Urinary bladder (tissue), 4 donors: ENCODE data around the gene PLEKHA8. TPM values are rescaled to one million over a fixed set of nuclear protein-coding genes. Genes with fewer than 3 reads are reported as not detected.
A peak's percentile ranks its signal among the peaks of the same experiment; 100 is the strongest.

Experiments
- DNase-seq: peaks from one replicate; pipeline ENCODE4 v3.0.0-alpha.2; 2015; ENCODE audit errors: extremely low spot score
- H3K27ac ChIP-seq: one replicate; pipeline ENCODE4 v1.5.1; 2013; ENCODE audit warnings: low read depth, mild to moderate bottlenecking, moderate library complexity
- H3K36me3 ChIP-seq: one replicate; pipeline ENCODE4 v1.6.1; 2013; ENCODE audit warnings: mild to moderate bottlenecking, moderate library complexity; ENCODE audit not compliant: insufficient read depth
- H3K4me1 ChIP-seq: one replicate; pipeline ENCODE4 v1.6.1; 2013; ENCODE audit warnings: mild to moderate bottlenecking, moderate library complexity; ENCODE audit not compliant: insufficient read depth
- H3K4me3 ChIP-seq: one replicate; pipeline ENCODE4 v1.5.1; 2013; ENCODE audit warnings: low read depth, low read length
- WGBS: extraction: QIAGEN DNeasy Blood & Tissue Kit; methylation state at CpG from one replicate; pipeline ENCODE4 v1.1.7; 2013; 5-methylcytosine and 5-hydroxymethylcytosine counted together
- polyA plus RNA-seq: library from polyadenylated mRNA; stranded (reverse); fragments of 200-250 nt; gene quantifications from one replicate; pipeline ENCODE4 v1.2.3, GENCODE V29; 2013
- total RNA-seq: library from RNA; depleted of rRNA; stranded (reverse); fragments of >200 nt; gene quantifications from one replicate; pipeline ENCODE4 v1.2.3, GENCODE V29; 2014
- donor health status: healthy with polysubstance abuse.
- donor health status: healthy.

The PLEKHA8 gene, protein sequence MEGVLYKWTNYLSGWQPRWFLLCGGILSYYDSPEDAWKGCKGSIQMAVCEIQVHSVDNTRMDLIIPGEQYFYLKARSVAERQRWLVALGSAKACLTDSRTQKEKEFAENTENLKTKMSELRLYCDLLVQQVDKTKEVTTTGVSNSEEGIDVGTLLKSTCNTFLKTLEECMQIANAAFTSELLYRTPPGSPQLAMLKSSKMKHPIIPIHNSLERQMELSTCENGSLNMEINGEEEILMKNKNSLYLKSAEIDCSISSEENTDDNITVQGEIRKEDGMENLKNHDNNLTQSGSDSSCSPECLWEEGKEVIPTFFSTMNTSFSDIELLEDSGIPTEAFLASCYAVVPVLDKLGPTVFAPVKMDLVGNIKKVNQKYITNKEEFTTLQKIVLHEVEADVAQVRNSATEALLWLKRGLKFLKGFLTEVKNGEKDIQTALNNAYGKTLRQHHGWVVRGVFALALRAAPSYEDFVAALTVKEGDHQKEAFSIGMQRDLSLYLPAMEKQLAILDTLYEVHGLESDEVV
- total RNA-seq: 21.3 TPM
- 4.6 TPM for polyA plus RNA-seq

- Histone ChIP-seq H3K4me1 (no peaks in the 10 kb centered on the region), H3K36me3 (no peaks in the 10 kb centered on the region), H3K27ac (peak within 1 kb of the TSS; percentile 88), H3K4me3 (peak within 1 kb of the TSS; percentile 84)
- DNase-seq: peak; percentile 66
- under 1% methylated on average over 70 of the region's 70 CpGs for WGBS
Measured at GRCh38 chr7:30028216-30028748, at the start of gene PLEKHA8. TSS of gene PLEKHA8 (plus strand) at chr7:30028412. CDS start at chr7:30028763, 351 bp downstream.

GRCh38 chr7:29980151-29980550 lies 48.1 kb upstream of the PLEKHA8 start:
- DNase-seq: no peak
- H3K4me1 ChIP-seq: no peaks in the 10 kb centered on the region
- H3K4me3 ChIP-seq: no peak overlapping the region
- no peaks in the 10 kb centered on the region for H3K36me3 ChIP-seq
- H3K27ac ChIP-seq: no peak overlapping the region

GRCh38 chr7:29987083-29987482 lies 41.1 kb upstream of the PLEKHA8 start:
- no peak overlapping the region for H3K4me3 ChIP-seq

GRCh38 chr7:29987811-29988317 lies 40.3 kb upstream of the PLEKHA8 start:
- no peaks in the 10 kb centered on the region for H3K36me3 ChIP-seq
- DNase-seq: no peak
- peak overlapping the region; percentile 80 for H3K27ac ChIP-seq
- 47% methylated on average over 8 of the region's 8 CpGs for WGBS
- peak overlapping the region; percentile 88 for H3K4me3 ChIP-seq
- H3K4me1 ChIP-seq: no peaks in the 10 kb centered on the region

More at GRCh38 chr7:29987083-29987482, 41.1 kb upstream of the PLEKHA8 start:
- H3K4me1 ChIP-seq: no peaks in the 10 kb centered on the region
- peak overlapping the region; percentile 41 for H3K27ac ChIP-seq
- no peak for DNase-seq
- WGBS: 46% methylated on average over 2 of the region's 2 CpGs
- no peaks in the 10 kb centered on the region for H3K36me3 ChIP-seq

DNA sequence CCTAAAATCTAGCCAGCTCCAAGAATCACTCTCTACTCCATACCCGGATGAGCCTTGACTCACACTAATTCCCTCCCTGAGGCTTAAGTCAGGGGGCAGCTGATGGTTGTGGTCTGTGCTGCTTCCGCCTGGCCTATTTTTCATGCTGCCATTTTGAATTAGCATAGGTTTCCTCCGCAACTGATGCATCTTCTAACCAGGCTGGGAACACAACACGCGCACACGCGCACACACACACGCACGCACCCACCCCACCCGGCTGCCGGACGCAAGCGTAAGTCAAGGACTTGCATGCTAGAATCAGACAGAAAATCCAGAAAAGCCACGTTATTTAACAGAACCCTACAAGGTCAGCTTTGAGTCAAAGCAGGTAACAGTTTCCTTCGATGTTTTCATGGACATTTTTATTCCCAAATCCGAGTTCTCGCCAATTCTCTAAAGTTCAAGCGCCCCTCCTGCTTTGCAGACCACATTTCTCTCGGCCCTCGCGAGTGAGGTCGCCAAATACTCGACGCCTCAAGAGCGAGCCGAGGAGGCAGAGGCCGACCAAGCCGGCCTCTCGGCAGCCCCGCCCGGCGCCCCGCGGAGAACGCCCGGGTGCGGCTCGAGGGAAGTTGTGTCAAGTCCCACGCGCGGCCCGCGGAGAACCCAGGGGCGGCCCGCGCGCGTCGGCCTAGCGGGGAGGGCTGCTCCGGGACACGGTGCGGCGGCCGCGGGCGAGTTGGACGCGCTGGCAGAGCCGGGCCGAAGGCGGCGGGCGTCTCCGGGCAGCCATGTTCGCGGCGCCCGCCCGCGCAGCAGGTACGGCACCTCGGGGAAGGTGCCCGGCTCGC lies 39.6 kb upstream of the PLEKHA8 start:
- H3K4me1 ChIP-seq: no peaks in the 10 kb centered on the region
- peak overlapping the region; percentile 88 for H3K4me3 ChIP-seq
- DNase-seq: no peak
- peak overlapping the region; percentile 93 for H3K27ac ChIP-seq
- no peaks in the 10 kb centered on the region for H3K36me3 ChIP-seq
- WGBS: 7% methylated on average over 75 of the region's 75 CpGs

GRCh38 chr7:29989257-29989995 lies 38.8 kb upstream of the PLEKHA8 start, which contains the start of gene SCRN1:
TSS of gene SCRN1 (minus strand) at chr7:29989801. CDS start at chr7:29969067, 20,734 bp downstream.
- under 1% methylated on average over 79 of the region's 79 CpGs for WGBS
- H3K27ac ChIP-seq: peak within 1 kb of the TSS; percentile 93
- H3K36me3 ChIP-seq: no peaks in the 10 kb centered on the region
- no peaks in the 10 kb centered on the region for H3K4me1 ChIP-seq
- H3K4me3 ChIP-seq: peak within 1 kb of the TSS; percentile 88
- no peak for DNase-seq

GRCh38 chr7:29990931-29991330 lies 37.3 kb upstream of the PLEKHA8 start:
- WGBS: 84% methylated on average over 4 of the region's 4 CpGs
- H3K27ac ChIP-seq: no peak overlapping the region
- no peak overlapping the region for H3K4me3 ChIP-seq
- H3K36me3 ChIP-seq: no peaks in the 10 kb centered on the region
- DNase-seq: no peak
- no peaks in the 10 kb centered on the region for H3K4me1 ChIP-seq

DNA sequence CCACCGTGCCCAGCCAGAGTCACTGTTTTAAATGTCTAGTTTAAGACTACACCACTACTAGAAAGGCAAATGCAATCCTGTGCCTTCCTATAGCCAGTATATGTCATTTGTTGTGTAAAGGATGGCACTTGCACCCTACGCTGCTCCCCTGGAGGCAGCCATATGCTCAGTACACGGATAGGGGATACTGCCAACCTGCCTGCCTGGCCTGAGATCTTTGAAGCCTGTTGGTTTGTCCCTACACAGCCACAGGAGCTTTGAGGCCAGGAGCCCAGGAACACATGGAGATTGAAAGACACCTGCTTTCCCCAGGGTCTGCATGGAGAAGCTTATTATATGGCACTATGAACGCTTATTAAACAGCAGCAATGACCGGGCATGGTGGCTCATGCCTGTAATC lies 36.3 kb upstream of the PLEKHA8 start:
- WGBS: 96% methylated on average over 5 of the region's 5 CpGs
- H3K36me3 ChIP-seq: no peaks in the 10 kb centered on the region
- no peaks in the 10 kb centered on the region for H3K4me1 ChIP-seq
- DNase-seq: no peak
- H3K4me3 ChIP-seq: no peak overlapping the region
- H3K27ac ChIP-seq: no peak overlapping the region

GRCh38 chr7:29993140-29993539 lies 35.1 kb upstream of the PLEKHA8 start:
- no peak overlapping the region for H3K4me3 ChIP-seq
- DNase-seq: no peak
- H3K36me3 ChIP-seq: no peaks in the 10 kb centered on the region
- no peaks in the 10 kb centered on the region for H3K4me1 ChIP-seq
- H3K27ac ChIP-seq: no peak overlapping the region
- 92% methylated on average over 4 of the region's 4 CpGs for WGBS

GRCh38 chr7:29995652-29996051 lies 32.6 kb upstream of the PLEKHA8 start:
- H3K27ac ChIP-seq: no peak overlapping the region
- H3K36me3 ChIP-seq: no peaks in the 10 kb centered on the region
- DNase-seq: no peak
- H3K4me1 ChIP-seq: no peaks in the 10 kb centered on the region
- H3K4me3 ChIP-seq: no peak overlapping the region

DNA sequence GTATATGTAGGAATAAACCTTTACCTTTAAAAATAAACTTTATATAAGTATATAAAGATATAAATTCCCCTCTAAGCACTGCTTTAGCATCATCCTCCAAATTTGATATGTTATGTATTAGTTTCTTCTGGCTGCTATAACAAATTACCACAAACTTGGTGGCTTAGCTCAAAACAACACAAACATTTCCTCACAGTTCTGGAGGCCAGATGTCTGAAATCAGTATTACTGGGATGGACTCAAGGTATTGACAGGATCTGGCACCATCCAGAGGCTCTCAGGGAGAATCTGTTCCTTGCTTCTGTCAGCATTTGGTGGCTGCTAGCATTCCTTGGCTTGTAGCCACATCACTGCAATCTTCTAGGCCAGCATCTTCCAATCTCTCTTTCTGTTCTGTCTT lies 31.9 kb upstream of the PLEKHA8 start:
- H3K27ac ChIP-seq: no peak overlapping the region
- no peaks in the 10 kb centered on the region for H3K4me1 ChIP-seq
- DNase-seq: no peak
- no peaks in the 10 kb centered on the region for H3K36me3 ChIP-seq
- H3K4me3 ChIP-seq: no peak overlapping the region

DNA sequence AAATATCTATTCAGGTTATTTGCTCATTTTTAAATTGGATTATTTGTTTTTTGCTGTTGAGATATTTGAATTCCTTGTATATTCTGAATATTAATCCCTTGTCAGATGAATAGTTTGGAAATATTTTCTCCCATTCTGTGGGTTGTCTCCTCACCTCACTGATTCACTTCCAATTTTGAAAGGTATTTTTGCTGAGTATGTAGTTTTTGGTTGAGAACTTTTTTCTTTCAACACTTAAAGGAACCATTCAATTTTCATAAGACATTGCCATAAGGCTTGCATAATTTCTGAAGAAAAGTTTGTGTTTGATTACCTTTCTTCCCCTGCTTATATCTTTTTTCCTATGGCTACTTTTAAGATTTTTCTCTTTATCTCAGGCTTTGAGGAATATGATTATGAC lies 29.7 kb upstream of the PLEKHA8 start:
- Histone ChIP-seq H3K4me1 (no peaks in the 10 kb centered on the region), H3K36me3 (no peaks in the 10 kb centered on the region), H3K27ac (no peak overlapping the region), H3K4me3 (no peak overlapping the region)
- DNase-seq: no peak

DNA sequence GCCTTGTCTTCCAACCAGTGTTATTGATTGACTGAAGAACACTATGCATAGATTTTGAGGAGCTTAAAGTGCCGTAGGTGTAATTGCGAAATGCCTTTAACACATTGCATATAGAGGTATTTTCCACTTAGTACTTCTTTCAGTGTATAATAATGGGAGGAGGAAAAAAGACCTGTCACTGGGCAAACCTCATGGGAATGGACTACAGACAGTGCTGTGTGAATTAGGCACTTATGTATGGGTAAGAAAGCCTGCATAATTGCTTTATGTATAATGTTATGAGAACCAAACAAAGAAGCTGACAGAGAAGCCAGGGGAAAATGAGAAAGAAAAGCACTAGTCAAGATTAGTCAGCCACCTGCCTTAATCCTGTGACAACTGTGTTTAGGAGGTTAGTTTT lies 26.2 kb upstream of the PLEKHA8 start:
- WGBS: 98% methylated on average over 2 of the region's 2 CpGs
- H3K4me1 ChIP-seq: no peaks in the 10 kb centered on the region
- DNase-seq: no peak
- H3K27ac ChIP-seq: no peak overlapping the region
- H3K36me3 ChIP-seq: no peaks in the 10 kb centered on the region
- no peak overlapping the region for H3K4me3 ChIP-seq
